ENCODE data around the gene DACT3.

Gene DACT3

DNA sequence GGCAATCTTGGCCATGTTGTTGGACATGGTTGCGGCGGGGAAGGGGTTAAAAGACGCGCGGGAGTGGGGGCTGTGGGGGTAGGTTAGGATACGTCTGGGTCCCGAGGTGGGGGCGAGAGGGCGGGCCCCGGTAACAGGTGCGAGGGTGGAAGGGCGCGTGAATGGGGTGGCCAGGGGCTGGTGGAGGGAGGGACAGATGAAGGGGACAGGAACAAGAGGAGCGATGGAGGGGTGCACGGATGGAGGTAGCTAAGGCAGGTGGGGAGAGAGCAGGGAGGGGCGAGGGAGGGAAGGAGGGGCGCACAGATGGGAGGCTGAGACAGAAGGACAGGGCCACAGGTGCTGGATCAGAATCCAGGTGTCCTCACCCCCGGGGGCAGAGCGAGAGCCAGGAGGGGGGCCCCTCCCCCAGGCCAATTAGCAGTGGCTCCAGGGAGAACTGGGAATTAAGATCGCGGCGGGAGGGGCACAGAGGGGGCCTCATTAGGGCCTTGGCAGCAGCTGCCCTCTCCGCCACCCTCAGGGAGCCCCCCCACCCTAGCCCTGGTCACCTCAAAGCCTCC, 26.2 kb downstream of the DACT3 start:
- peak overlapping the region in 1 of 2 experiments; percentile 81 for H2BK12ac ChIP-seq (ENCODE audit: low read length in 2 of 2)
- no peak overlapping the region for H3K27ac ChIP-seq (ENCODE audit: low read length, poor library complexity, severe bottlenecking)
- H3K9me3 ChIP-seq (ENCODE audit: control insufficient read depth, low read length) = no peaks in the 10 kb centered on the region
- peak overlapping the region in 1 of 2 experiments; percentile 35 for H3K23ac ChIP-seq (ENCODE audit: low read length in 2 of 2)
- WGBS = 9% methylated on average over 20 of the region's 23 CpGs
- peak overlapping the region; percentile 30 to 61 for H3K18ac ChIP-seq (ENCODE audit: low read depth in 1 of 2, low read length in 2 of 2)
- H3K27me3 ChIP-seq (ENCODE audit: control insufficient read depth in 1 of 2, insufficient read depth in 1 of 2, low read length in 2 of 2) = peaks cover 12 to 43% of the 10 kb centered on the region in 2 experiments
- H2BK15ac ChIP-seq (ENCODE audit: low read depth, poor library complexity, severe bottlenecking) = peak overlapping the region; percentile 18
- DNase-seq = no peak
- peak overlapping the region; percentile 4 for H3K4me2 ChIP-seq (ENCODE audit: low read length, poor library complexity, severe bottlenecking)
- peaks cover 32% of the 10 kb centered on the region for H3K4me1 ChIP-seq (ENCODE audit: control insufficient read depth, insufficient read depth, low read depth, low read length)
- no peak overlapping the region for H2BK120ac ChIP-seq (ENCODE audit: low read depth, low read length)
- H2BK5ac ChIP-seq (ENCODE audit: low read depth, low read length, poor library complexity, severe bottlenecking) = no peak overlapping the region
- H2AFZ ChIP-seq (ENCODE audit: low read depth, low read length) = no peak overlapping the region
- no peak overlapping the region for H4K8ac ChIP-seq (ENCODE audit: low read length)
- H4K91ac ChIP-seq (ENCODE audit: low read length) = peak overlapping the region; percentile 22
- H3K9ac ChIP-seq (ENCODE audit: low read length) = no peak overlapping the region
- no peaks in the 10 kb centered on the region for H3K79me1 ChIP-seq (replicated peaks; ENCODE audit: low read length, poor library complexity, severe bottlenecking)
- H3K14ac ChIP-seq (ENCODE audit: low read length in 2 of 2) = no peak overlapping the region
- H2AK5ac ChIP-seq (ENCODE audit: low read length, severe bottlenecking) = no peak overlapping the region
- H3K4me3 ChIP-seq (ENCODE audit: insufficient read depth in 1 of 2, low read depth in 1 of 2, low read length in 2 of 2) = no peak overlapping the region
- H3K4ac ChIP-seq (ENCODE audit: low read depth in 1 of 2, low read length in 2 of 2) = peak overlapping the region in 1 of 2 experiments; percentile 63
- H3K36me3 ChIP-seq (ENCODE audit: control insufficient read depth in 1 of 2, insufficient read depth in 2 of 2, low read depth in 1 of 2, low read length in 2 of 2) = no peaks in the 10 kb centered on the region

DNA sequence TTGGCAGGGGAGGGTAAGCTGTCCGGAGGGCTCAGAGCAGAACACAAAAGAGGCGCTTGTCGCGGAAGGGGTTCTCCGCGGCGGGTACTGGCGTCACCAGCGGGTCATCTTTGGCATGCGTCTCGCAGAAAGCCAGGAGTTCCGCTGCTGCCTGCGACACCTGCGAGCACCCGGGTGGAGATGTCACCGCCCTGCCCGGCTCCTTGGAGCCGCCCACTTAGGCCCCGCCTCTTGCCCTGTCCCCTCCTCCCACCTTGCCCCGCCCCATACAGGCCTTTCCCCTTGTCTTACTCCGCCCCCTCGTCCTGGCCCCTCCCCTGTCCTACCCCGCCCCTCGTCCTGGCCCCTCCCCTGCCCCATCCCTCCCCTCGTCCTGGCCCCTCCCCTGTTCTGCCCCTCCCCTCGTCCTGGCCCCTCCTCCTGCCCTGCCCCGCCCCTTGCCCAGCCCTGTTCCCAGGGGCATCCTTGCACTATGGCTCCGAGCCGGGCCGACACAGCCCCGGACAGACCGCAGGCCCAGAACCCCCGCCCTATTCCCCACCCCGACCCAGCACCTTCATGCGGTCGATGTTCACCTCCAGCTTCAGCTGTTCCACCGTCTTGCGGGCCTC, 26.8 kb downstream of the DACT3 start:
- Histone ChIP-seq H3K9me3 (ENCODE audit: control insufficient read depth, low read length) (no peaks in the 10 kb centered on the region), H2BK15ac (ENCODE audit: low read depth, poor library complexity, severe bottlenecking) (no peak overlapping the region), H3K4ac (ENCODE audit: low read depth in 1 of 2, low read length in 2 of 2) (peak overlapping the region in 1 of 2 experiments; percentile 63), H2AK5ac (ENCODE audit: low read length, severe bottlenecking) (no peak overlapping the region), H2AFZ (ENCODE audit: low read depth, low read length) (peak overlapping the region; percentile 64), H2BK5ac (ENCODE audit: low read depth, low read length, poor library complexity, severe bottlenecking) (no peak overlapping the region), H3K23ac (ENCODE audit: low read length in 2 of 2) (peak overlapping the region in 1 of 2 experiments; percentile 35), H3K27me3 (ENCODE audit: control insufficient read depth in 1 of 2, insufficient read depth in 1 of 2, low read length in 2 of 2) (peaks cover 12 to 43% of the 10 kb centered on the region in 2 experiments), H4K8ac (ENCODE audit: low read length) (peak overlapping the region; percentile 2), H3K14ac (ENCODE audit: low read length in 2 of 2) (no peak overlapping the region), H2BK12ac (ENCODE audit: low read length in 2 of 2) (peak overlapping the region in 1 of 2 experiments; percentile 65), H3K27ac (ENCODE audit: low read length, poor library complexity, severe bottlenecking) (no peak overlapping the region), H4K91ac (ENCODE audit: low read length) (no peak overlapping the region), H3K4me2 (ENCODE audit: low read length, poor library complexity, severe bottlenecking) (peak overlapping the region; percentile 4), H3K4me3 (ENCODE audit: insufficient read depth in 1 of 2, low read depth in 1 of 2, low read length in 2 of 2) (peak overlapping the region; percentile 19 to 48), H3K18ac (ENCODE audit: low read depth in 1 of 2, low read length in 2 of 2) (peak overlapping the region; percentile 30 to 81), H2BK120ac (ENCODE audit: low read depth, low read length) (no peak overlapping the region), H3K4me1 (ENCODE audit: control insufficient read depth, insufficient read depth, low read depth, low read length) (peaks cover 26% of the 10 kb centered on the region), H3K9ac (ENCODE audit: low read length) (no peak overlapping the region), H3K36me3 (ENCODE audit: control insufficient read depth in 1 of 2, insufficient read depth in 2 of 2, low read depth in 1 of 2, low read length in 2 of 2) (no peaks in the 10 kb centered on the region), H3K79me1 (replicated peaks; ENCODE audit: low read length, poor library complexity, severe bottlenecking) (no peaks in the 10 kb centered on the region)
- peak; percentile 87 for DNase-seq
- WGBS = 14% methylated on average over 31 of the region's 38 CpGs

GRCh38 chr19:46633130-46633529, 27.9 kb downstream of the DACT3 start:
- Histone ChIP-seq H4K91ac (ENCODE audit: low read length) (no peak overlapping the region), H2BK120ac (ENCODE audit: low read depth, low read length) (no peak overlapping the region)

GRCh38 chr19:46631481-46631880, 29.5 kb downstream of the DACT3 start:
- Histone ChIP-seq H3K14ac (ENCODE audit: low read length in 2 of 2) (no peak overlapping the region), H2AFZ (ENCODE audit: low read depth, low read length) (no peak overlapping the region), H4K8ac (ENCODE audit: low read length) (peak overlapping the region; percentile 59), H4K91ac (ENCODE audit: low read length) (peak overlapping the region; percentile 55), H3K23ac (ENCODE audit: low read length in 2 of 2) (no peak overlapping the region), H2BK120ac (ENCODE audit: low read depth, low read length) (peak overlapping the region; percentile 42), H3K9me3 (ENCODE audit: control insufficient read depth, low read length) (no peaks in the 10 kb centered on the region), H3K4ac (ENCODE audit: low read depth in 1 of 2, low read length in 2 of 2) (peak overlapping the region; percentile 52 to 68), H3K79me1 (replicated peaks; ENCODE audit: low read length, poor library complexity, severe bottlenecking) (no peaks in the 10 kb centered on the region), H3K9ac (ENCODE audit: low read length) (peak overlapping the region; percentile 19), H3K4me2 (ENCODE audit: low read length, poor library complexity, severe bottlenecking) (no peak overlapping the region), H3K4me3 (ENCODE audit: insufficient read depth in 1 of 2, low read depth in 1 of 2, low read length in 2 of 2) (no peak overlapping the region), H2BK12ac (ENCODE audit: low read length in 2 of 2) (peak overlapping the region; percentile 8 to 55), H2BK5ac (ENCODE audit: low read depth, low read length, poor library complexity, severe bottlenecking) (no peak overlapping the region), H3K36me3 (ENCODE audit: control insufficient read depth in 1 of 2, insufficient read depth in 2 of 2, low read depth in 1 of 2, low read length in 2 of 2) (no peaks in the 10 kb centered on the region), H2BK15ac (ENCODE audit: low read depth, poor library complexity, severe bottlenecking) (no peak overlapping the region), H3K4me1 (ENCODE audit: control insufficient read depth, insufficient read depth, low read depth, low read length) (peaks cover 17% of the 10 kb centered on the region), H3K27me3 (ENCODE audit: control insufficient read depth in 1 of 2, insufficient read depth in 1 of 2, low read length in 2 of 2) (peaks cover 12 to 34% of the 10 kb centered on the region in 2 experiments), H2AK5ac (ENCODE audit: low read length, severe bottlenecking) (no peak overlapping the region), H3K27ac (ENCODE audit: low read length, poor library complexity, severe bottlenecking) (no peak overlapping the region), H3K18ac (ENCODE audit: low read depth in 1 of 2, low read length in 2 of 2) (peak overlapping the region; percentile 4 to 6)
- DNase-seq = peak; percentile 51
- 40% methylated on average over 6 of the region's 6 CpGs for WGBS

More at GRCh38 chr19:46633130-46633529, 27.9 kb downstream of the DACT3 start:
- 78% methylated on average over 3 of the region's 3 CpGs for WGBS
- Histone ChIP-seq H3K79me1 (replicated peaks; ENCODE audit: low read length, poor library complexity, severe bottlenecking) (no peaks in the 10 kb centered on the region), H3K18ac (ENCODE audit: low read depth in 1 of 2, low read length in 2 of 2) (peak overlapping the region in 1 of 2 experiments; percentile 41), H3K4me3 (ENCODE audit: insufficient read depth in 1 of 2, low read depth in 1 of 2, low read length in 2 of 2) (no peak overlapping the region), H3K36me3 (ENCODE audit: control insufficient read depth in 1 of 2, insufficient read depth in 2 of 2, low read depth in 1 of 2, low read length in 2 of 2) (no peaks in the 10 kb centered on the region), H3K4me1 (ENCODE audit: control insufficient read depth, insufficient read depth, low read depth, low read length) (peaks cover 17% of the 10 kb centered on the region), H3K4ac (ENCODE audit: low read depth in 1 of 2, low read length in 2 of 2) (no peak overlapping the region), H3K9me3 (ENCODE audit: control insufficient read depth, low read length) (no peaks in the 10 kb centered on the region), H3K4me2 (ENCODE audit: low read length, poor library complexity, severe bottlenecking) (no peak overlapping the region), H2BK12ac (ENCODE audit: low read length in 2 of 2) (peak overlapping the region in 1 of 2 experiments; percentile 84), H3K9ac (ENCODE audit: low read length) (no peak overlapping the region), H2BK15ac (ENCODE audit: low read depth, poor library complexity, severe bottlenecking) (no peak overlapping the region), H2AK5ac (ENCODE audit: low read length, severe bottlenecking) (no peak overlapping the region), H3K27me3 (ENCODE audit: control insufficient read depth in 1 of 2, insufficient read depth in 1 of 2, low read length in 2 of 2) (peaks cover 12 to 43% of the 10 kb centered on the region in 2 experiments), H3K23ac (ENCODE audit: low read length in 2 of 2) (no peak overlapping the region), H2BK5ac (ENCODE audit: low read depth, low read length, poor library complexity, severe bottlenecking) (no peak overlapping the region), H2AFZ (ENCODE audit: low read depth, low read length) (no peak overlapping the region), H3K14ac (ENCODE audit: low read length in 2 of 2) (no peak overlapping the region), H4K8ac (ENCODE audit: low read length) (no peak overlapping the region), H3K27ac (ENCODE audit: low read length, poor library complexity, severe bottlenecking) (no peak overlapping the region)
- DNase-seq = no peak

All from mesenchymal stem cell (in vitro differentiated cells and primary cell).